Measurements from ENCODE around the gene PDE4B. TPM values are rescaled to one million over a fixed set of nuclear protein-coding genes. Genes with fewer than 3 reads are reported as not detected.

The PDE4B gene
- total RNA-seq, 1 experiment from 2014 or later, result not detected

DNA sequence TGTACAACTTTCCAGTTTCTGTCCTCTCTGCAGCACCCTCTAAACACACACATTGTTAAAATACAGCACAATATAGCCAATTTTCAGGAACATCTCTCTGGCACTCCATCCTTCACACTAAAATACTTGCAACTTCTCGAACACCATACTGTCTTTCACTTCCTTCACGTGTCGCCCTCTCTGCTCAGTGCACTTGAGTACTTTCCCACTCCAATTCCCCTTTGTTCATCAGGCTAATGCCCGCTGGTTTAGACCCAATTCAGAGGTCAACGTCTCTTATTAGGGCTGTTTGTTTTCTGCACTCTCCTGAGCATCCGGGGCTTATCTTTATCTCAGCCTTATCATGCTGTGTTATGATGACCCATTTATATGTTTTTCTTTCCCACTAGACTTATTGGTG is 503.1 kb downstream of the PDE4B start:
- no peaks in the 10 kb centered on the region for H3K9me3 ChIP-seq
- H3K4me1 ChIP-seq, result no peaks in the 10 kb centered on the region
- ChIA-PET CTCF (no interaction called here), POLR2A (no interaction called here)
- Mint-ChIP-seq H3K36me3 (ENCODE audit: insufficient read depth, unreplicated experiment) (no peaks in the 10 kb centered on the region), H3K9me3 (ENCODE audit: unreplicated experiment) (no peaks in the 10 kb centered on the region), H3K27ac (ENCODE audit: unreplicated experiment) (no peak overlapping the region), H3K4me3 (ENCODE audit: unreplicated experiment) (no peak overlapping the region), H3K27me3 (ENCODE audit: insufficient read depth, unreplicated experiment) (no peaks in the 10 kb centered on the region), H3K4me1 (ENCODE audit: low read depth, unreplicated experiment) (no peaks in the 10 kb centered on the region)
- H3K27me3 ChIP-seq (replicated peaks; ENCODE audit: control insufficient read depth, insufficient read depth, low read length), result no peaks in the 10 kb centered on the region
- DNase-seq, result no peak
- TF ChIP-seq CTCF (IDR thresholded peaks at IDR 0.05; ENCODE audit: insufficient read depth in 1 of 2, low read depth in 1 of 2, low read length in 1 of 2, severe bottlenecking in 1 of 2, unreplicated experiment in 1 of 2), result no peak
- no TSS peak for BruUV-seq (replicated peaks)
- no peaks in the 10 kb centered on the region for H3K36me3 ChIP-seq (ENCODE audit: control insufficient read depth, insufficient read depth, low read length)
- intact Hi-C loops (cut with micrococcal nuclease; ENCODE audit: unreplicated experiment), result no loop called here
- H3K4me3 ChIP-seq (ENCODE audit: low read depth, low read length), result no peak overlapping the region

DNA sequence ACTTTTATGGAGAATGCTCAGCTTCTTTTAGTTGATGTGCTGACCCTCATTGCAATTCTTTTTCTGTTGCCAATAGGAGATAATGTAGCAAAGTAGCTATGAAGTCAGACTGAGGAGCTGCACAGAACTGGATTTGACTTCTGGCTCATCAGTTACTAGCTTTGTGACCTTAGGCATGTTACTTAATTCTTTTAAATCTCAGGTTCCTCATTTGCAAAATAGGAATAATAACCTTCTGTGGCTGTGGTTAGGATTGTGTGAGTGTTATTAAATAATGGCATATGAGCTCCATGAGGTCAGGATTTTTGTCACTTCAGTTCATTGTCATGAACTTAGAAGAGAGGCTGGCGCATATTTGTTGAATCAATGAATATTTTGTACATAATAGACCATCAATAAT is 503.7 kb downstream of the PDE4B start:
- no peak for DNase-seq
- Mint-ChIP-seq H3K4me3 (ENCODE audit: unreplicated experiment) (no peak overlapping the region), H3K36me3 (ENCODE audit: insufficient read depth, unreplicated experiment) (no peaks in the 10 kb centered on the region), H3K4me1 (ENCODE audit: low read depth, unreplicated experiment) (no peaks in the 10 kb centered on the region), H3K9me3 (ENCODE audit: unreplicated experiment) (no peaks in the 10 kb centered on the region), H3K27ac (ENCODE audit: unreplicated experiment) (no peak overlapping the region), H3K27me3 (ENCODE audit: insufficient read depth, unreplicated experiment) (no peaks in the 10 kb centered on the region)
- ChIA-PET CTCF (no interaction called here), POLR2A (no interaction called here)
- intact Hi-C loops (cut with micrococcal nuclease; ENCODE audit: unreplicated experiment), result no loop called here
- no peaks in the 10 kb centered on the region for H3K4me1 ChIP-seq
- H3K4me3 ChIP-seq (ENCODE audit: low read depth, low read length), result no peak overlapping the region
- H3K36me3 ChIP-seq (ENCODE audit: control insufficient read depth, insufficient read depth, low read length), result no peaks in the 10 kb centered on the region
- TF ChIP-seq CTCF (IDR thresholded peaks at IDR 0.05; ENCODE audit: insufficient read depth in 1 of 2, low read depth in 1 of 2, low read length in 1 of 2, severe bottlenecking in 1 of 2, unreplicated experiment in 1 of 2), result no peak
- H3K9me3 ChIP-seq, result no peaks in the 10 kb centered on the region
- no TSS peak for BruUV-seq (replicated peaks)
- no peaks in the 10 kb centered on the region for H3K27me3 ChIP-seq (replicated peaks; ENCODE audit: control insufficient read depth, insufficient read depth, low read length)

DNA sequence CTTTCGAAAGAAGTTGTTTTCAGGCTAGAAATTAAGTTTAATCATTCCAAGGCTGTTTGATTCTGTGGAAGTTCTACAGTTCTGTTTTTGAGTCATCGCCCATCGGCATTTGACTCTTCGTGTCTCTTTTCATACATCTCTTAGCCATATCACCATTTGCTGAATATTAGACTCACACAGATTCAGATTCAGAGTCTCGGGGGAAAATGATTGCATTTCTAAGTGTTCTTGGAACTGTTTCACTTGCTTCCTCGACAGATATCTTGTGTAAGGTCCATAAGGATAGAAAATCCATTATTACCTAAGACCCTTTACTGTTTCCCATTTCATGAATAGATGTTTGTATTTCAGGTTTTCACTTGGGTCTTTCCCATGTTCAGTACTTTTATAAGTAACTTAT is 504.3 kb downstream of the PDE4B start:
- Mint-ChIP-seq H3K4me3 (ENCODE audit: unreplicated experiment) (no peak overlapping the region), H3K27me3 (ENCODE audit: insufficient read depth, unreplicated experiment) (no peaks in the 10 kb centered on the region), H3K36me3 (ENCODE audit: insufficient read depth, unreplicated experiment) (no peaks in the 10 kb centered on the region), H3K4me1 (ENCODE audit: low read depth, unreplicated experiment) (no peaks in the 10 kb centered on the region), H3K9me3 (ENCODE audit: unreplicated experiment) (no peaks in the 10 kb centered on the region), H3K27ac (ENCODE audit: unreplicated experiment) (no peak overlapping the region)
- TF ChIP-seq CTCF (IDR thresholded peaks at IDR 0.05; ENCODE audit: insufficient read depth in 1 of 2, low read depth in 1 of 2, low read length in 1 of 2, severe bottlenecking in 1 of 2, unreplicated experiment in 1 of 2), result no peak
- no TSS peak for BruUV-seq (replicated peaks)
- Histone ChIP-seq H3K4me1 (no peaks in the 10 kb centered on the region), H3K36me3 (ENCODE audit: control insufficient read depth, insufficient read depth, low read length) (no peaks in the 10 kb centered on the region), H3K9me3 (no peaks in the 10 kb centered on the region), H3K27me3 (replicated peaks; ENCODE audit: control insufficient read depth, insufficient read depth, low read length) (no peaks in the 10 kb centered on the region), H3K4me3 (ENCODE audit: low read depth, low read length) (no peak overlapping the region)
- ChIA-PET POLR2A (no interaction called here), CTCF (no interaction called here)
- intact Hi-C loops (cut with micrococcal nuclease; ENCODE audit: unreplicated experiment), result no loop called here
- no peak for DNase-seq
